GM12878 (cell line): ENCODE measurements around the gene GALNT18. TPM values are rescaled to one million over a fixed set of nuclear protein-coding genes. Genes with fewer than 3 reads are reported as not detected.

Experiments
- ATAC-seq: fragments of 200-7000 bp; cut with Tn5 transposase; 3 replicates; pipeline ENCODE4 v1.9.1; 2020; ENCODE audit warnings: mild to moderate bottlenecking, moderate library complexity
- BruUV-seq: library from RNA; stranded (reverse); fragments of 400-500 nt; replicated peaks from 2 replicates; lab custom pipeline; 2021; lab: Mats Ljungman, UMichigan
- CTCF ChIA-PET: fragments of 300-600 bp; sonication (Branson Sonifier 250); formaldehyde crosslinking; extraction: SDS; loops from one replicate; lab custom pipeline; 2021; ENCODE audit warnings: inconsistent platforms; lab: Yijun Ruan, JAX
- POLR2A ChIA-PET: fragments of 350-600 bp; formaldehyde crosslinking; extraction: SDS; loops from one replicate; lab custom pipeline; 2021; ENCODE audit warnings: inconsistent platforms; lab: Charles Lee
- RAD21 ChIA-PET: fragments of 300-600 bp; sonication (Branson Sonifier 250); formaldehyde crosslinking; loops from one replicate; lab custom pipeline; 2023; ENCODE audit warnings: antibody characterized with exemption; ENCODE audit not compliant: unreplicated experiment; lab: Charles Lee
- SMC1A ChIA-PET: fragments of 300-600 bp; sonication (Branson Sonifier 250); formaldehyde crosslinking; loops from one replicate; lab custom pipeline; 2023; ENCODE audit not compliant: unreplicated experiment, uncharacterized antibody; lab: Charles Lee
- DNase-seq: peaks from one replicate; pipeline ENCODE4 v3.0.0-alpha.2; 2011; ENCODE audit warnings: low read depth, low spot score
- FAIRE-seq: peaks from 3 replicates; lab custom pipeline; 2011; peaks lifted over from hg19 to GRCh38; lab: Jason Lieb, UNC
- H2AFZ ChIP-seq: 2 replicates; pipeline ENCODE4 v1.6.0; 2011; ENCODE audit warnings: low read depth, low read length, control low read depth; ENCODE audit not compliant: control insufficient read depth
- H3K27ac ChIP-seq: 2 replicates; pipeline ENCODE4 v1.5.1; 2011; ENCODE audit warnings: control low read depth; ENCODE audit not compliant: control insufficient read depth, insufficient read depth
- H3K27me3 ChIP-seq, 2 experiments: replicated peaks in 1 of 2; 2 replicates each; pipeline versions ENCODE4 v1.6.0 to v1.6.1; 2011; ENCODE audit warnings: low read length in 1 of 2; ENCODE audit not compliant: control insufficient read depth in 2 of 2, insufficient read depth in 2 of 2
- H3K36me3 ChIP-seq, 2 experiments: 2 replicates each; pipeline ENCODE4 v1.5.1; 2011; ENCODE audit warnings: low read length in 1 of 2; ENCODE audit not compliant: control insufficient read depth in 2 of 2, insufficient read depth in 2 of 2
- H3K4me1 ChIP-seq: 2 replicates; pipeline ENCODE4 v1.6.1; 2011; ENCODE audit warnings: mild to moderate bottlenecking, low read length, moderate library complexity, mixed read lengths; ENCODE audit not compliant: control insufficient read depth, insufficient read depth
- H3K4me2 ChIP-seq: 2 replicates; pipeline ENCODE4 v1.6.0; 2011; ENCODE audit warnings: control low read depth; ENCODE audit not compliant: control insufficient read depth, insufficient read depth
- H3K4me3 ChIP-seq: fragments of 200-600 bp; sonication (generic); 2 replicates; pipeline ENCODE4 v1.5.1; 2016
- H3K79me2 ChIP-seq: 2 replicates; pipeline ENCODE4 v1.6.0; 2011; ENCODE audit warnings: low read length; ENCODE audit not compliant: control insufficient read depth, insufficient read depth
- H3K9ac ChIP-seq: 2 replicates; pipeline ENCODE4 v1.8.0; 2011; ENCODE audit warnings: low read length, control low read depth, mixed read lengths; ENCODE audit not compliant: control insufficient read depth, insufficient read depth
- H3K9me3 ChIP-seq: replicated peaks from 3 replicates; pipeline ENCODE4 v1.5.1; 2011; ENCODE audit warnings: mild to moderate bottlenecking, low read length; ENCODE audit not compliant: control insufficient read depth, insufficient read depth
- H4K20me1 ChIP-seq: 2 replicates; pipeline ENCODE4 v1.6.0; 2011; ENCODE audit not compliant: control insufficient read depth, insufficient read depth
- CHD4 ChIP-seq: fragments of 200-600 bp; sonication (generic); IDR thresholded peaks from 2 replicates; pipeline ENCODE4 v1.6.1; 2016; ENCODE audit warnings: mild to moderate bottlenecking
- HDAC6 ChIP-seq: fragments of 200-600 bp; sonication (generic); IDR thresholded peaks from one replicate; pipeline ENCODE4 v1.8.0; 2017; ENCODE audit warnings: antibody characterized with exemption; ENCODE audit not compliant: unreplicated experiment
- KLF5 ChIP-seq: fragments of 450-650 bp; IDR thresholded peaks from 2 replicates; pipeline ENCODE4 v1.6.1; 2014; ENCODE audit warnings: mild to moderate bottlenecking; ENCODE audit not compliant: partially characterized antibody
- MEF2B ChIP-seq: fragments of 450-650 bp; IDR thresholded peaks from 2 replicates; pipeline ENCODE4 v1.6.1; 2018; ENCODE audit warnings: mild to moderate bottlenecking, moderate library complexity; ENCODE audit not compliant: partially characterized antibody, poor library complexity, severe bottlenecking
- MXI1 ChIP-seq: fragments of 150-350 bp; IDR thresholded peaks from 2 replicates; pipeline ENCODE4 v1.6.1; 2011; ENCODE audit warnings: low read depth, mild to moderate bottlenecking, inconsistent platforms, low read length, improper control_type of control experiment
- MYB ChIP-seq: fragments of 150-350 bp; IDR thresholded peaks from 2 replicates; pipeline ENCODE4 v1.6.1; 2014; ENCODE audit warnings: mild to moderate bottlenecking, low read depth, low read length, borderline replicate concordance
- POLR2A ChIP-seq: IDR thresholded peaks from 2 replicates; pipeline ENCODE4 v1.6.1; 2011; ENCODE audit warnings: low read depth, mild to moderate bottlenecking, low read length
- RUNX3 ChIP-seq: IDR thresholded peaks from 2 replicates; pipeline ENCODE4 v1.6.1; 2012; ENCODE audit warnings: low read length, inconsistent platforms
- SP1 ChIP-seq: IDR thresholded peaks from one replicate; pipeline ENCODE4 v1.6.1; 2011; ENCODE audit warnings: low read depth, low read length
- SRF ChIP-seq, 2 experiments: IDR thresholded peaks; 2 replicates each; pipeline ENCODE4 v1.6.1; 2011; ENCODE audit warnings: low read depth in 2 of 2, low read length in 2 of 2, mild to moderate bottlenecking in 1 of 2, moderate library complexity in 1 of 2
- STAT3 ChIP-seq: IDR thresholded peaks from 2 replicates; pipeline ENCODE4 v1.6.1; 2011; ENCODE audit warnings: low read depth, low read length, improper control_type of control experiment
- YY1 ChIP-seq: IDR thresholded peaks from 2 replicates; pipeline ENCODE4 v1.6.1; 2011; ENCODE audit warnings: low read depth, mild to moderate bottlenecking, low read length
- WGBS: methylation state at CpG from one replicate; pipeline ENCODE4 v1.1.6; 2016; ENCODE audit warnings: low lambda C conversion rate; ENCODE audit not compliant: insufficient replicate concordance, insufficient coverage; ENCODE audit errors: missing lambda C conversion rate; 5-methylcytosine and 5-hydroxymethylcytosine counted together
- in situ Hi-C: fragments of 300-500 bp; cut with MboI; formaldehyde crosslinking; loops from 9 replicates; pipeline ENCODE4 v1.14.3; 2018; ENCODE audit warnings: mixed read lengths
- intact Hi-C: fragments of 100-400 bp; cut with micrococcal nuclease; formaldehyde crosslinking; loops from one replicate; pipeline ENCODE4 v1.14.2; 2022; ENCODE audit not compliant: unreplicated experiment
- polyA plus RNA-seq, 11 experiments: library from polyadenylated mRNA; depleted of rRNA in 4 of 11; unstranded in 6 of 11; stranded (reverse) in 5 of 11; fragments of >200 nt; fragmentation: Nextera tagmentation in 4 of 11; fragmentation: Illumina TruSeq in 1 of 11; extraction: Ambion mirVana in 4 of 11; extraction: Trizol in 1 of 11; gene quantifications; 1 replicate in 1 of 11; 2 replicates in 10 of 11; pipeline versions ENCODE4 v1.2.1 to v1.2.3, GENCODE V29; 2011 to 2016; ENCODE audit warnings: inconsistent platforms in 2 of 11, missing spikeins in 2 of 11, low read depth in 1 of 11
- total RNA-seq, 4 experiments: library from RNA; depleted of rRNA in 3 of 4; stranded (reverse); fragments of >200 nt in 3 of 4; fragmentation: Illumina TruSeq in 1 of 4; extraction: Trizol in 1 of 4; gene quantifications; 2 replicates each; pipeline versions ENCODE4 v1.2.1 to v1.2.3, GENCODE V29; 2013 to 2021
- TF ChIP-seq, protein P1 (sequence below): fragments of 450-650 bp; IDR thresholded peaks from 2 replicates; pipeline ENCODE4 v1.6.1; 2017; ENCODE audit warnings: mild to moderate bottlenecking, moderate library complexity
- TF ChIP-seq, protein P2 (sequence below): fragments of 450-650 bp; IDR thresholded peaks from 2 replicates; pipeline ENCODE4 v1.6.1; 2017; ENCODE audit warnings: mild to moderate bottlenecking, low read depth, inconsistent platforms; ENCODE audit not compliant: poor library complexity, severe bottlenecking
- TF ChIP-seq, protein P3 (sequence below): fragments of 450-650 bp; formaldehyde crosslinking; IDR thresholded peaks from 2 replicates; pipeline ENCODE4 v1.4.0; 2022; ENCODE audit warnings: mild to moderate bottlenecking, moderate library complexity

GALNT18 gene
- total and polyA plus RNA-seq, 10 of the 15 experiments (the other 5 are each of a cell fraction or from before 2014, with no cell fraction given), result 1.2 to 14.2 (median 6.3) TPM

DNA sequence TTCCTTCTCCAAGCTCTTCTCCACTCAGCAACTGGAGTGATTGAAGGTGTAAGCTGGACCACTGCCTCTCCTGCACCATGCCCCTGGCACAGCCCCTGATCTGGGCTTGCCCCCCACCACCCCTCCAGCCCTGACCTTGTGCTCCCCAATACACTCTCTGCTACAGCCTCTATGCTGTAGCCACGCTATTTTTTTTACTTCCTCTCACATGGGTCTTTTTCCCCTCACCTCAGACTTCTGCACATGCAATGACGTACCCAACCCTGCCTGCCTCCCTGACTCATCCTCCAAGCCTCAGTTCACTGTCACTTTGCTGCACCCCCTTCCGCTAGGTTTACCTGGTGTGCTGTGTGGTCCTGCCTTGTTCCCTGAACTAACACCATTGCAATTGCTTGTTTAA, 277.8 kb downstream of the GALNT18 start (continued):
- TF ChIP-seq, protein P1, sequence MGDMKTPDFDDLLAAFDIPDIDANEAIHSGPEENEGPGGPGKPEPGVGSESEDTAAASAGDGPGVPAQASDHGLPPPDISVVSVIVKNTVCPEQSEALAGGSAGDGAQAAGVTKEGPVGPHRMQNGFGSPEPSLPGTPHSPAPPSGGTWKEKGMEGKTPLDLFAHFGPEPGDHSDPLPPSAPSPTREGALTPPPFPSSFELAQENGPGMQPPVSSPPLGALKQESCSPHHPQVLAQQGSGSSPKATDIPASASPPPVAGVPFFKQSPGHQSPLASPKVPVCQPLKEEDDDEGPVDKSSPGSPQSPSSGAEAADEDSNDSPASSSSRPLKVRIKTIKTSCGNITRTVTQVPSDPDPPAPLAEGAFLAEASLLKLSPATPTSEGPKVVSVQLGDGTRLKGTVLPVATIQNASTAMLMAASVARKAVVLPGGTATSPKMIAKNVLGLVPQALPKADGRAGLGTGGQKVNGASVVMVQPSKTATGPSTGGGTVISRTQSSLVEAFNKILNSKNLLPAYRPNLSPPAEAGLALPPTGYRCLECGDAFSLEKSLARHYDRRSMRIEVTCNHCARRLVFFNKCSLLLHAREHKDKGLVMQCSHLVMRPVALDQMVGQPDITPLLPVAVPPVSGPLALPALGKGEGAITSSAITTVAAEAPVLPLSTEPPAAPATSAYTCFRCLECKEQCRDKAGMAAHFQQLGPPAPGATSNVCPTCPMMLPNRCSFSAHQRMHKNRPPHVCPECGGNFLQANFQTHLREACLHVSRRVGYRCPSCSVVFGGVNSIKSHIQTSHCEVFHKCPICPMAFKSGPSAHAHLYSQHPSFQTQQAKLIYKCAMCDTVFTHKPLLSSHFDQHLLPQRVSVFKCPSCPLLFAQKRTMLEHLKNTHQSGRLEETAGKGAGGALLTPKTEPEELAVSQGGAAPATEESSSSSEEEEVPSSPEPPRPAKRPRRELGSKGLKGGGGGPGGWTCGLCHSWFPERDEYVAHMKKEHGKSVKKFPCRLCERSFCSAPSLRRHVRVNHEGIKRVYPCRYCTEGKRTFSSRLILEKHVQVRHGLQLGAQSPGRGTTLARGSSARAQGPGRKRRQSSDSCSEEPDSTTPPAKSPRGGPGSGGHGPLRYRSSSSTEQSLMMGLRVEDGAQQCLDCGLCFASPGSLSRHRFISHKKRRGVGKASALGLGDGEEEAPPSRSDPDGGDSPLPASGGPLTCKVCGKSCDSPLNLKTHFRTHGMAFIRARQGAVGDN, result no peak
- TF ChIP-seq MYB, result no peak

DNA sequence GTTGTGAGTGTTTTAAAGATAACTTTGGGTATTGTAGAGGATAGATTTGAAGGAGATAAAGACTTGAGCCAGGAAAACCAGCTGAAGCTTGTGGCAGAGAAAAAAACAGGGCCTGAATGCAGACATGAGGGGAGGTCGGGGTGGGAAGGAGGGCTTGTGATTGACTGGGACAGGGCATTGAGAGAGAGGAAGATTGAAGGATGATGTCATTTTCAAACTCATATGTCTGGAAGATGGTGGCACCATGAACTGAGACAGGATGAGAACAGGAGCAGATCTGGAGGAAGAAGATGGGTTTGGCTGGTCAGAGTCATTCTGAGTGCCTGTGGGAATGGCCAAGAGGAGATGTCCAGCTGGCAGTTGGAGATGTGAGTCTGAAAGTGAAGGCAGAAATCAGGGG, 283.5 kb downstream of the GALNT18 start:
- Histone ChIP-seq H3K4me1 (no peaks in the 10 kb centered on the region), H3K36me3 (no peaks in the 10 kb centered on the region; a peak in 1 of 4 replicates), H3K79me2 (no peaks in the 10 kb centered on the region), H3K9ac (no peak overlapping the region), H4K20me1 (no peaks in the 10 kb centered on the region), H3K4me2 (no peak overlapping the region), H3K27ac (no peak overlapping the region), H3K27me3 (no peaks in the 10 kb centered on the region), H3K9me3 (no peaks in the 10 kb centered on the region), H3K4me3 (no peak overlapping the region), H2AFZ (no peak overlapping the region)
- in situ Hi-C loops (no loop called here), intact Hi-C loops (no loop called here)
- FAIRE-seq (no peak), DNase-seq (no peak), ATAC-seq (no peak)
- POLR2A ChIA-PET, result no interaction called here
- SMC1A ChIA-PET, result no interaction called here
- WGBS, result 0% methylated on average over 1 of the region's 1 CpG
- CTCF ChIA-PET, result no interaction called here
- RAD21 ChIA-PET, result interaction anchor here (0.7 kb wide), 1 partner anchor 165 kb away, joined by 4 read pairs; no protein-coding TSS in a partner anchor
- BruUV-seq, result no TSS peak
- TF ChIP-seq RUNX3 (no peak), STAT3 (no peak), HDAC6 (no peak), MXI1 (no peak), MEF2B (no peak), CHD4 (no peak), SP1 (no peak), SRF (IDR thresholded peaks at IDR 0.05; ENCODE audit: low read depth in 2 of 2, low read length in 2 of 2) (no peak), KLF5 (no peak), YY1 (no peak), POLR2A (no peak)
- TF ChIP-seq, protein P2, sequence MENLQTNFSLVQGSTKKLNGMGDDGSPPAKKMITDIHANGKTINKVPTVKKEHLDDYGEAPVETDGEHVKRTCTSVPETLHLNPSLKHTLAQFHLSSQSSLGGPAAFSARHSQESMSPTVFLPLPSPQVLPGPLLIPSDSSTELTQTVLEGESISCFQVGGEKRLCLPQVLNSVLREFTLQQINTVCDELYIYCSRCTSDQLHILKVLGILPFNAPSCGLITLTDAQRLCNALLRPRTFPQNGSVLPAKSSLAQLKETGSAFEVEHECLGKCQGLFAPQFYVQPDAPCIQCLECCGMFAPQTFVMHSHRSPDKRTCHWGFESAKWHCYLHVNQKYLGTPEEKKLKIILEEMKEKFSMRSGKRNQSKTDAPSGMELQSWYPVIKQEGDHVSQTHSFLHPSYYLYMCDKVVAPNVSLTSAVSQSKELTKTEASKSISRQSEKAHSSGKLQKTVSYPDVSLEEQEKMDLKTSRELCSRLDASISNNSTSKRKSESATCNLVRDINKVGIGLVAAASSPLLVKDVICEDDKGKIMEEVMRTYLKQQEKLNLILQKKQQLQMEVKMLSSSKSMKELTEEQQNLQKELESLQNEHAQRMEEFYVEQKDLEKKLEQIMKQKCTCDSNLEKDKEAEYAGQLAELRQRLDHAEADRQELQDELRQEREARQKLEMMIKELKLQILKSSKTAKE, result no peak
- TF ChIP-seq, protein P3, sequence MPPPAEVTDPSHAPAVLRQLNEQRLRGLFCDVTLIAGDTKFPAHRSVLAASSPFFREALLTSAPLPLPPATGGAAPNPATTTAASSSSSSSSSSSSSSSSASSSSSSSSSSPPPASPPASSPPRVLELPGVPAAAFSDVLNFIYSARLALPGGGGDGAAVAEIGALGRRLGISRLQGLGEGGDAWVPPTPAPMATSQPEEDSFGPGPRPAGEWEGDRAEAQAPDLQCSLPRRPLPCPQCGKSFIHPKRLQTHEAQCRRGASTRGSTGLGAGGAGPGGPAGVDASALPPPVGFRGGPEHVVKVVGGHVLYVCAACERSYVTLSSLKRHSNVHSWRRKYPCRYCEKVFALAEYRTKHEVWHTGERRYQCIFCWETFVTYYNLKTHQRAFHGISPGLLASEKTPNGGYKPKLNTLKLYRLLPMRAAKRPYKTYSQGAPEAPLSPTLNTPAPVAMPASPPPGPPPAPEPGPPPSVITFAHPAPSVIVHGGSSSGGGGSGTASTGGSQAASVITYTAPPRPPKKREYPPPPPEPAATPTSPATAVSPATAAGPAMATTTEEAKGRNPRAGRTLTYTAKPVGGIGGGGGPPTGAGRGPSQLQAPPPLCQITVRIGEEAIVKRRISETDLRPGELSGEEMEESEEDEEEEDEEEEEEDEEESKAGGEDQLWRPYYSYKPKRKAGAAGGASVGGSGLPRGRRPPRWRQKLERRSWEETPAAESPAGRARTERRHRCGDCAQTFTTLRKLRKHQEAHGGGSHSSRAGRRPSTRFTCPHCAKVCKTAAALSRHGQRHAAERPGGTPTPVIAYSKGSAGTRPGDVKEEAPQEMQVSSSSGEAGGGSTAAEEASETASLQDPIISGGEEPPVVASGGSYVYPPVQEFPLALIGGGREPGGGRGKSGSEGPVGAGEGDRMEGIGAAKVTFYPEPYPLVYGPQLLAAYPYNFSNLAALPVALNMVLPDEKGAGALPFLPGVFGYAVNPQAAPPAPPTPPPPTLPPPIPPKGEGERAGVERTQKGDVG (CRISPR knock-in tag), result no peak
